Heart left ventricle (tissue), 13 donors: Measurements from ENCODE around the gene OR13C9.

ENCODE experiments used
- POLR2A ChIP-seq, 2 donors: fragments of 450-650 bp; IDR thresholded peaks; one replicate each; pipeline ENCODE4 v1.6.1; 2017; ENCODE audit warnings: antibody characterized with exemption in 2 of 2, mild to moderate bottlenecking in 2 of 2, moderate library complexity in 2 of 2
- TF ChIP-seq, protein P1 (sequence below), 12 donors: fragments of 200-600 bp; sonication (generic) in 4 of 12; IDR thresholded peaks; one replicate each; pipeline versions ENCODE4 v1.5.0 to v1.8.0; 2018 to 2022; ENCODE audit warnings: antibody characterized with exemption in 12 of 12, mild to moderate bottlenecking in 5 of 12
- donor health status: ischemic (EF 13 %, LVEDD 7.1; RV severe dilation, severe dysfunction).
- donor health status: DM: no; HTN: yes; CAD: no.
- donor health status: DM: no; HTN: no; CAD: no.
- donor health status: ischemic (EF 25% LVEDD 6.9; RV normal size, moderate dysfunction).
- donor health status: ischemic (EF 25% LVEDD 5.7; RV mildly dilated, moderate dysfunction).
- donor health status: ischemic (EF 35%, LVEDD 5.7; RV mildly dilated, moderate dysfunction).
- donor health status: nonischemic (EF 11% LVEDD 7.7; RV severe dilation, severe dysfunction).
- donor health status: DM: yes; HTN: yes; CAD: no.
- donor health status: PGD.
- donor health status: ischemic (EF 29% LVEDD 5.4; RV normal size, mild dysfunction).
- donor health status: nonischemic (EF 23%, LVEDD 6.1; RV moderate dilation, normal function).

DNA sequence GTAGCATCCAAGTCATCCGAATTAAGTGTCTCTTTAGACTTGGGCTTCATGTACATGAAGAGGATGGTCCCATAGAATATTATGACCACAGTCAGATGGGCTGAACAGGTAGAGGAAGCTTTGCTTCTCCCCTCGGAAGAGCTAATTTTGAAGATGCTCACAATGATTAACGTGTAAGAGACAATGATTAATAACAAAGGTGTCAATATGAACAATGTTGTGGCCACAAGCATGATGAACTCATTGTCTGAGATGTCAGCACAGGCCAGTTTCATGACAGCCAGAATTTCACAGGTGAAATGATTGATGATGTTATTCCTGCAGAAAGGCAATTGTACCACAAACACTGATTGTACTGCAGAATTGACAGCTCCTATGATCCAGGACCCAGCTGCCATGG lies 13.2 kb downstream of the OR13C9 start:
- TF ChIP-seq, protein P1, sequence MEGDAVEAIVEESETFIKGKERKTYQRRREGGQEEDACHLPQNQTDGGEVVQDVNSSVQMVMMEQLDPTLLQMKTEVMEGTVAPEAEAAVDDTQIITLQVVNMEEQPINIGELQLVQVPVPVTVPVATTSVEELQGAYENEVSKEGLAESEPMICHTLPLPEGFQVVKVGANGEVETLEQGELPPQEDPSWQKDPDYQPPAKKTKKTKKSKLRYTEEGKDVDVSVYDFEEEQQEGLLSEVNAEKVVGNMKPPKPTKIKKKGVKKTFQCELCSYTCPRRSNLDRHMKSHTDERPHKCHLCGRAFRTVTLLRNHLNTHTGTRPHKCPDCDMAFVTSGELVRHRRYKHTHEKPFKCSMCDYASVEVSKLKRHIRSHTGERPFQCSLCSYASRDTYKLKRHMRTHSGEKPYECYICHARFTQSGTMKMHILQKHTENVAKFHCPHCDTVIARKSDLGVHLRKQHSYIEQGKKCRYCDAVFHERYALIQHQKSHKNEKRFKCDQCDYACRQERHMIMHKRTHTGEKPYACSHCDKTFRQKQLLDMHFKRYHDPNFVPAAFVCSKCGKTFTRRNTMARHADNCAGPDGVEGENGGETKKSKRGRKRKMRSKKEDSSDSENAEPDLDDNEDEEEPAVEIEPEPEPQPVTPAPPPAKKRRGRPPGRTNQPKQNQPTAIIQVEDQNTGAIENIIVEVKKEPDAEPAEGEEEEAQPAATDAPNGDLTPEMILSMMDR (IDR thresholded peaks at IDR 0.05), result no peak
- TF ChIP-seq POLR2A (IDR thresholded peaks at IDR 0.05), result no peak
